HG02870 (cell line): ENCODE results near the gene OR1S1.
"Not testable (repeated sequence)": the region's sequence is repeated elsewhere in the genome, so short reads cannot be mapped to it uniquely, and the experiment has no call there.

Source experiments
- ATAC-seq: cut with Tn5 transposase; IDR thresholded peaks from one replicate; pipeline ENCODE4 v1.9.1; 2021; ENCODE audit warnings: mild to moderate bottlenecking, moderate library complexity; ENCODE audit not compliant: unreplicated experiment

OR1S1 gene

DNA sequence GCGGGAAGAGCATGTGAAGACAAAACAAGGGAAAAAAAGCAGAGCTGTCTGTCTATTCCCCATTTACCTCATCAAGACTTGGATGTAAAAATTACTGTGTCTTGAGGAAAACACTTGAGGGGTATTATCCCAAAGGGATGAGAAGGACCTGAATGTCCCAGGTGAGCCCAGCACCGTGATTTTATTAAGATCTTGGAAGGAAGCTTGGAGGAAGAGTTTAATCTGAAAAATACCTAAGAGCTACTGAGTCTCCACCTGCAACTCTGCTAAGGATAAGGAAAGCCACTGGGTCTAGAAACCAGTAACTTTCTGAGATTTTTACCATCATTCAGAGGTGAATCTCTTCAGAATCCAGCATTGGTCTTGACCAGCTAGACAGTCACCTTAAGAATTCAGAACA, at the start of gene OR1S1:
Gene OR1S1 (plus strand): TSS at position 301 of the 400 bp plus-strand sequence.
- not testable (repeated sequence) for ATAC-seq

GRCh38 chr11:58164389-58164788, 48.1 kb upstream of the OR1S1 start:
- ATAC-seq, result no peak

- ATAC-seq, result no peak
These were observed 47.5 kb upstream of the OR1S1 start for GRCh38 chr11:58164990-58165389.

- no peak for ATAC-seq
These were observed 46.9 kb upstream of the OR1S1 start for GRCh38 chr11:58165504-58166106.

- ATAC-seq, result no peak
These were observed 35.0 kb upstream of the OR1S1 start for GRCh38 chr11:58177409-58178054.

- no peak for ATAC-seq
These were observed 34.1 kb upstream of the OR1S1 start for GRCh38 chr11:58178444-58178843.

- ATAC-seq, result no peak
These were observed 32.9 kb upstream of the OR1S1 start for GRCh38 chr11:58179648-58180047.

DNA sequence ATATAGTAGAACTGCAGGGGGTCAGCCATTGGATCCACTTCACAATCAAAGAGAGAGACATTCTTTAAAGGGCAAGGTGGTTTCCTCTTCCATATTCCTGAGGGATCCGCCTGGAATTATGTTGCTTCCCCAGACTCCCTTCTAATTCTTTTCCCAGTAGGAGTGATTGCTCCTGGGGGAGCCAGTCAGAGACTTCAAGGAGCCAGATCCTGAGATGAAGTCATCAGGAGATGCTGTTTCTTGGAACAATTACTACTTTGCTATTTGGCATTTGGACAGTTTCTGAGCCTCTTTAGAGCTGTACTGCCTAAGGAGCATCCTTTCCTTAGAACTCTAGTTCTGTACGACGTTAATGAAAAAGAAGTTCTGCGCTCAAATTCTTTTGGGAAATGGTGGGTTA, 25.6 kb upstream of the OR1S1 start:
- no peak for ATAC-seq

- no peak for ATAC-seq
These were observed 23.8 kb upstream of the OR1S1 start, which contains the start of gene OR9Q2 for GRCh38 chr11:58188770-58189169. OR9Q2 (plus strand) TSS chr11:58189070; CDS start chr11:58190491, 1,421 bp downstream.

DNA sequence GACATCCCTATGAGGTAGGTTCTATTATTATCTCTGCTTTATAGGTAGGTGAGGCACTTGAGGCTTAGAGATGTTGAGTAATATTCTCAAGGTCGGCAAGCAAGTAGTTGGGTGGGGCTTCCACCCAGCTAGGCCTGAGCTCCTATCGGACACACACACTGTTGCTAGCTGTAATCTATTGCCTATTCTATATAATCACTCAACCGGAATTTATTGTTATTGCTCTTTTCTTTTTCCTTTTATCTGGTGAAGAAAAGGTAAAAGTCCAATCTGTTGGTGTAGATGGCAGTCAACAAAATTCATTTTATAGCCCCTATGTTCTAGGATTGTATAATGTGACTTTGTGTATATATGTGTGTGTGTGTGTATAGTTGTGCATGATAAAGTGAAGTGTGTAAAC, 20.3 kb upstream of the OR1S1 start:
- ATAC-seq, result no peak

- no peak for ATAC-seq
These were observed 19.1 kb upstream of the OR1S1 start for GRCh38 chr11:58193391-58193790.

- ATAC-seq, result no peak
These were observed 16.6 kb upstream of the OR1S1 start for GRCh38 chr11:58195939-58196338.

- ATAC-seq, result no peak
These were observed 13.2 kb upstream of the OR1S1 start for GRCh38 chr11:58199271-58199670.

GRCh38 chr11:58204042-58204441, 8.5 kb upstream of the OR1S1 start, which contains the start of gene OR1S2:
OR1S2 (minus strand) TSS chr11:58204142; CDS start chr11:58204142, 0 bp downstream.
- ATAC-seq, result no peak

DNA sequence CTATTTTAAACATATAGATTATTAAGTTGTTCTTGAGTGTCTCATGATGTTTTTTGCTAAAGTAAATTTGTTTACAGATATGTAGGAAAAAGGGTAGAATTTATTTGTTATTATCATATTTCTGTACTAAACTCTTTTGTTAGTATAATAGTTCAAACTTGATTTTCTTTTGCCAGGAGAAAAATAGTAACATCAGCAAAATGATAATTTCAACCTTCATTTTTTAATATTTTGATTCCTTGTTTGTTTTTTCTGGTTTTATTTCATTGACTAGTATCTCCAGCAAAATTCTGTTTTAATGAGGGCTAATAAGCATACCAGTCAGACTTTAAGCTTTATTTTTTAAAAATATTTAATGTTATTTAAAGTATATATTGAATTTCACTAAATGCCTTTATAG, 4.0 kb downstream of the OR1S1 start:
- ATAC-seq, result no peak

GRCh38 chr11:58222721-58223120, 10.2 kb downstream of the OR1S1 start:
- ATAC-seq, result no peak

- ATAC-seq, result no peak
These were observed 15.6 kb downstream of the OR1S1 start for GRCh38 chr11:58227956-58228615.

DNA sequence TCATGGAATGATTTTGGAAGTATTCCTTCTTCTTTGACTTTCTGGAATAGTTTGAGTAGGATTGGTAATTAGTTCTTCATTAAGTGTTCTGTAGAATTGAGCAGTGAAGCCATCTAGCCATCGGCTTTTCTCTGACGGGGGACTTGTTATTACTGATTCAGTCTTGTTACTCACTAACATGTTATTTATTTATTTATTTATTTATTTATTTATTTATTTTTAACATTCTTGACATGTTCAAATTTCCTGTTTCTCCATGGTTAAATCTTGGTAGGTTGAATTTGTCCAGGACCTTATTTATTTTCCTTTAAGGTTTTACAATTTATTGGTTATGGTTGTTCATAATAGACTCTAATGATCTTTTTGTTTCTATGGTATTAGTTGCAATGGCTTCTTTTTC, 31.4 kb downstream of the OR1S1 start:
- no peak for ATAC-seq

DNA sequence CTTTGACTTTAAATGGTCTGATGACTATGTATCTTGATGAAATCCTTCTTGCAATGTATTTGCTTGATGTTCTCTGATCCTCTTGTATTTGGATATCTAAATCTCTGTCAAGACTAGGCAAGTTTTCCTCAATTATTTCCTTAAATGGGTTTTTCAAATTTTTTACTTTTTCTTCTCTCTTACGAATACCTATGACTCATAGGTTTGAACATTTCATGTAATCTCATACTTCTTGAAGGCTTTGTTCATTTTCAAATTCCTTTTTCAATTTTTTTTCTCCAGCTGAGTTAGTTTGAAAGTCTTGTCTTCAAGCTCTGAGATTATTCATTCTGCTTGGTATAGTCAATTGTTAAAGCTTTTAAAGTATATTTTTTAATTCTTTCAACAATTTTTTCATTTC, 42.4 kb downstream of the OR1S1 start:
- ATAC-seq, result no peak

- no peak for ATAC-seq
These were observed 47.5 kb downstream of the OR1S1 start for GRCh38 chr11:58259983-58260382.
